ENCODE data around the gene P2RY8.
"Not testable (repeated sequence)": the region's sequence is repeated elsewhere in the genome, so short reads cannot be mapped to it uniquely, and the experiment has no call there.

Gene P2RY8

GRCh38 chrX:1577845-1578244 lies 40.9 kb upstream of the P2RY8 start:
- TF ChIP-seq, protein P1, sequence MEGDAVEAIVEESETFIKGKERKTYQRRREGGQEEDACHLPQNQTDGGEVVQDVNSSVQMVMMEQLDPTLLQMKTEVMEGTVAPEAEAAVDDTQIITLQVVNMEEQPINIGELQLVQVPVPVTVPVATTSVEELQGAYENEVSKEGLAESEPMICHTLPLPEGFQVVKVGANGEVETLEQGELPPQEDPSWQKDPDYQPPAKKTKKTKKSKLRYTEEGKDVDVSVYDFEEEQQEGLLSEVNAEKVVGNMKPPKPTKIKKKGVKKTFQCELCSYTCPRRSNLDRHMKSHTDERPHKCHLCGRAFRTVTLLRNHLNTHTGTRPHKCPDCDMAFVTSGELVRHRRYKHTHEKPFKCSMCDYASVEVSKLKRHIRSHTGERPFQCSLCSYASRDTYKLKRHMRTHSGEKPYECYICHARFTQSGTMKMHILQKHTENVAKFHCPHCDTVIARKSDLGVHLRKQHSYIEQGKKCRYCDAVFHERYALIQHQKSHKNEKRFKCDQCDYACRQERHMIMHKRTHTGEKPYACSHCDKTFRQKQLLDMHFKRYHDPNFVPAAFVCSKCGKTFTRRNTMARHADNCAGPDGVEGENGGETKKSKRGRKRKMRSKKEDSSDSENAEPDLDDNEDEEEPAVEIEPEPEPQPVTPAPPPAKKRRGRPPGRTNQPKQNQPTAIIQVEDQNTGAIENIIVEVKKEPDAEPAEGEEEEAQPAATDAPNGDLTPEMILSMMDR (IDR thresholded peaks at IDR 0.05; ENCODE audit: borderline replicate concordance, control extremely low read depth, extremely low read depth, insufficient read depth, missing control alignments) = no peak

DNA sequence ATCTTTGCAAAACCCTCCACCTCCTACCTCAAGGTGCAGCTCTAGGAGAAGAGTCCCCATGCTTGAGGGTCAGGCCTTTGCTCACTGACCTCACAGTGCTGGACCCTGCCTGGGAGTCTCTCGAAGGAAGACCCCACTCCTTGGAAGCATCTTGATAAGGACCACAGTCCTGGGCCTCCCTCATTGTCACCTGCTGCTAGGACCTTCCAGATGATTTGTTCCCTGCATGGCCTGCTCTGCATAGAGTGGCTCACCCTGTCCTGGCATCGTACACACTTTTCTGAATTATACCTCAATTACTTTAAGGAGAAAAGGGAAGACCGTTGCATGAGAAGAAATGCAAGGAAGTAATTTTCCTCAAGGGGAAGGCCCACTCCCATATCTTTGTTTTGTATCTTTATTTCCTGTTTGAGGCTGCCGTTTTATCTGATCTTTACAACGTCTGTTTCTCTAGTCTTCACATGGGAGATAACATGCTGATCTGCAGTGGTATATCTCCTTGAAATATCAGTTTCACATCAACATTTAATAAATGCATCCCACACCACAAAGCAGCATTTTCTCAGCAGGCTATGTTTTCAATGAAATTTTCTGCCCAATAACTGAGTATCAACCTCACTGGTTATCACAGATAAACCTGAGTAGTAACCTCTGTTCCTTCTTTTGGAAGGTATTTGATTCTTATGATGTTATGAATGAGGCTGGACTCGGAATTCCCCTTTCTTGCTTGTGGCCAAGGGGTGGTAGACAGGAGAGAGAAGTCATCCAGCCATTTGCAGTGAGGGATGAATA lies 39.4 kb upstream of the P2RY8 start:
- no peak for DNase-seq (ENCODE audit: low spot score)
- in situ Hi-C loops (cut with MboI; ENCODE audit: low sequenced_read_pairs, unreplicated experiment) = no loop called here
- TF ChIP-seq, protein P1 (IDR thresholded peaks at IDR 0.05; ENCODE audit: borderline replicate concordance, control extremely low read depth, extremely low read depth, insufficient read depth, missing control alignments) = no peak

More at GRCh38 chrX:1577845-1578244, 40.9 kb upstream of the P2RY8 start:
- in situ Hi-C loops (cut with MboI; ENCODE audit: low sequenced_read_pairs, unreplicated experiment) = no loop called here
- no peak for DNase-seq (ENCODE audit: low spot score)

DNA sequence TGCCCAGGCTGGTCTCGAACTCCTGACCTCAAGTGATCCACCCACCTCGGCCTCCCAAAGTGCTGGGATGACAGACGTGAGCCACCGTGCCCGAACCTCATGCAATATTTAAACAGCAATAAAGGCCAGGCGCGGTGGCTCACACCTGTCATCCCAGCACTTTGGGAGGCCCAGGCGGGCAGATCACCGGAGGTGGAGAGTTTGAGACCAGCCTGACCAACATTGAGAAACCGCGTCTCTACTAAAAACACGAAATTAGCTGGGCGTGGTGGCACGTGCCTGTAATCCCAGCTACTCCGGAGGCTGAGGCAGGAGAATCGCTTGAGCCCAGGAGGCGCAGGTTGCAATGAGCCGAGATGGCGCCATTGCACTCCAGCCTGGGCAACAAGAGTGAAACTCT lies 37.2 kb upstream of the P2RY8 start:
- in situ Hi-C loops (cut with MboI; ENCODE audit: low sequenced_read_pairs, unreplicated experiment); DNase-seq (ENCODE audit: low spot score): not testable (repeated sequence)

DNA sequence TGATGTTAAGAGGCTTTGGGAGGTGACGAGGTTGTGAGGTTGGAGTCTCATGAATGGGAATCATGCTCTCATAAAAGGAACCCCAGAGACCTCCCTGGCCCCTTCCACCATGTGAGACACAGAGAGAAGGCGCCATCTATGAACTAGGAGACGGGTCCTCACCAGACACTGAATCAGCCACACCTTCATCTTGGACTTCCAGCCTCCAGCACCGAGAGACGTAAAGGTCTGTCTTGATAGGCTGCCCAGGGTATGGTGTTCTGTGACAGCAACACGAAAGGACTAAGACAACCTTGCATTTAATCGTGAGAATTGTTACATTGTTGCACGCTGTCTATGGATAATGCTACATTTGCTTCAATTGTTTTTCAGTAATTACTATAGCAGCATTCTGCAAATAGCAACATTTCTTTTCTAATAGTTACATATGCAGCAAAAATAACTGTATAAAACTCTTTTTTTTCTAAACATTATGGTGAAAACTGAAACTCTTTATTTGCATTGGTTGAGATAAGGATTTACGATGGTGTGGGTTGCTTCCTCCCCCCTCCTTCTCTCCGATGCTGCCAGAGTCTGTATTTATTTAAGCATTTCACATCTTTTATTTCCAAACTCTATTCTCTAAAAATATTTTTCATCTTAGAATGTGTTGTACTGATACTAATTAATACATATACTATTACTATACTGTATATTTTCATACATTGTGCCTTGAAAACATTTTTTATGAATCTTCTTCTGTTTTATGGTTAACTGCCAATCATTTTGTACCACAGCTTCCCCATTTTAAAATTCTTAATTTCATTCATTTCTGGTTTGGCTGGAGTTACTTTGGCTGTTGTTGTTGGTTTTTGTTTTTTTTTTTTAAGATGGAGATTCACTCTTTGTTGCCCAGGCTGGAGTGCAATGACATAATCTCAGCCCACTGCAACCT lies 28.0 kb upstream of the P2RY8 start:
- in situ Hi-C loops (cut with MboI; ENCODE audit: low sequenced_read_pairs, unreplicated experiment) = no loop called here

DNA sequence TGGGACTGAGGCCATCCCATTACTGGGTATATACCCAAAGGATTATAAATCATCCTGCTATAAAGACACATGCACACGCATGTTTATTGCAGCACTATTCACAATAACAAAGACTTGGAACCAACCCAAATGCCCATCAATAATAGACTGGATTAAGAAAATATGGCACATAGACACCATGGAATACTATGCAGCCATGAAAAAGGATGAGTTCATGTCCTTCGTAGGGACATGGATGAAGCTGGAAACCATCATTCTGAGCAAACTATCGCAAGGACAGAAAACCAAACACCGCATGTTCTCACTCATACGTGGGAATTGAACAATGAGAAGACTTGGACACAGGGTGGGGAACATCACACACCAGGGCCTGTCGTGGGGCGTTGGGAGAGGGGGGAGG lies 27.1 kb upstream of the P2RY8 start:
- DNase-seq (ENCODE audit: low spot score); in situ Hi-C loops (cut with MboI; ENCODE audit: low sequenced_read_pairs, unreplicated experiment): not testable (repeated sequence)

More for the DNA sequence above, 28.0 kb upstream of the P2RY8 start:
- peak; percentile 53 for DNase-seq (ENCODE audit: low spot score)
- TF ChIP-seq, protein P1 (IDR thresholded peaks at IDR 0.05; ENCODE audit: borderline replicate concordance, control extremely low read depth, extremely low read depth, insufficient read depth, missing control alignments) = no peak

- TF ChIP-seq, protein P1 (IDR thresholded peaks at IDR 0.05; ENCODE audit: borderline replicate concordance, control extremely low read depth, extremely low read depth, insufficient read depth, missing control alignments) = no peak
- in situ Hi-C loops (cut with MboI; ENCODE audit: low sequenced_read_pairs, unreplicated experiment) = no loop called here
These were observed 24.2 kb upstream of the P2RY8 start for GRCh38 chrX:1561164-1561563.

DNA sequence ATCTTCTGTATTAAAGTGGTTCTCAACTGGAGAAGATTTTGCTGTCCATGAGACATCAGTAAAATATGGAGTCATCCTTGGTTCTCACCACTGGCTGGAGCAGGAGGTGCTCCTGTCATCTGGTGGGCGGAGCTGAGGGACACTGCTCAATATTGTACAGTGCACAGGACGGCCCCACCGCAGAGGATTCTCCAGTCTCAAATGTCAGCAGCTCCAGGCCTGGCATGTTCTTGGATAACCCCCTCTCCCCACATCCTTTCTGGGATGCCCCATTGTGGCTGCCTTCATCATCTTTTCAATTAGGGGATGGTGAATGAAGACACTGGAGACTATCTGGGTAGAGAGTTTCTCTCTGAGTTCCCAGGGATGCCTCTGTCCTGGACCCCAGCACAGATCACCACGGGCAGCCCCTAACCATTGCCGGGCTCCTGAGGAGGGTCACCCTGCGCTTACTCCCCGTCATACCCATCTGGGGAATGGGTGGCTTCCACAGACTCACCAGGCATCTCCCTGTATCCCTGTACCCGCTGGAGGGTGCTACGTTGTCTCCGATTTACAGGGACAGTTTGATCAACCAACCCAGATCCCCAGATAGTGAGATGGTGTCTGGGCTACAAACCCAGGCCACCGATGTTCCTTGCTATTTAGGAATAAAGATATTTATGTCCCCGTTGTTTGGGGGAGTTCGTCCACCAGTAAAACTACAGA lies 21.9 kb upstream of the P2RY8 start:
- TF ChIP-seq, protein P1 (IDR thresholded peaks at IDR 0.05; ENCODE audit: borderline replicate concordance, control extremely low read depth, extremely low read depth, insufficient read depth, missing control alignments) = no peak
- no peak for DNase-seq (ENCODE audit: low spot score)
- in situ Hi-C loops (cut with MboI; ENCODE audit: low sequenced_read_pairs, unreplicated experiment) = no loop called here

More at GRCh38 chrX:1561164-1561563, 24.2 kb upstream of the P2RY8 start:
- DNase-seq (ENCODE audit: low spot score) = no peak

GRCh38 chrX:1557442-1557841 lies 20.5 kb upstream of the P2RY8 start:
- DNase-seq (ENCODE audit: low spot score); in situ Hi-C loops (cut with MboI; ENCODE audit: low sequenced_read_pairs, unreplicated experiment): not testable (repeated sequence)
